H9 (cell line): ENCODE measurements around the gene DCDC2. TPM values are rescaled to one million over a fixed set of nuclear protein-coding genes. Genes with fewer than 3 reads are reported as not detected.

Experiments
- DNase-seq: peaks from one replicate; pipeline ENCODE4 v3.0.0-alpha.2; 2017
- H2AFZ ChIP-seq: one replicate; pipeline ENCODE4 v1.6.1; 2013; ENCODE audit warnings: mild to moderate bottlenecking, low read length, control low read depth, moderate library complexity
- H2AK5ac ChIP-seq: 2 replicates; pipeline ENCODE4 v1.6.1; 2013; ENCODE audit warnings: low read length, control low read depth, mixed read lengths; ENCODE audit not compliant: insufficient read length
- H2BK120ac ChIP-seq: one replicate; pipeline ENCODE4 v1.6.1; 2013; ENCODE audit warnings: low read depth, mild to moderate bottlenecking, low read length, control low read depth, inconsistent platforms; ENCODE audit not compliant: poor library complexity, severe bottlenecking
- H2BK12ac ChIP-seq: 2 replicates; pipeline ENCODE4 v1.6.1; 2013; ENCODE audit warnings: low read length, control low read depth, mixed read lengths, low read depth; ENCODE audit not compliant: insufficient read length
- H2BK15ac ChIP-seq: 2 replicates; pipeline ENCODE4 v1.6.1; 2013; ENCODE audit warnings: low read depth, low read length, control low read depth
- H2BK20ac ChIP-seq: one replicate; pipeline ENCODE4 v1.6.1; 2013; ENCODE audit warnings: low read depth, mild to moderate bottlenecking, low read length, control low read depth, inconsistent platforms; ENCODE audit not compliant: poor library complexity, severe bottlenecking
- H2BK5ac ChIP-seq: 2 replicates; pipeline ENCODE4 v1.6.1; 2013; ENCODE audit warnings: low read length, control low read depth, mixed read lengths; ENCODE audit not compliant: insufficient read length
- H3K14ac ChIP-seq: 2 replicates; pipeline ENCODE4 v1.6.1; 2013; ENCODE audit warnings: low read length, control low read depth; ENCODE audit not compliant: insufficient read depth
- H3K18ac ChIP-seq: 2 replicates; pipeline ENCODE4 v1.6.1; 2013; ENCODE audit warnings: low read depth, mild to moderate bottlenecking, mixed read lengths, low read length, control low read depth; ENCODE audit not compliant: insufficient read length
- H3K23ac ChIP-seq: 2 replicates; pipeline ENCODE4 v1.6.1; 2013; ENCODE audit warnings: low read length, control low read depth, mixed read lengths, low read depth; ENCODE audit not compliant: insufficient read length
- H3K23me2 ChIP-seq: 2 replicates; pipeline ENCODE4 v1.6.1; 2013; ENCODE audit warnings: low read depth, mild to moderate bottlenecking, mixed read lengths, low read length, control low read depth; ENCODE audit not compliant: insufficient read length, poor library complexity, severe bottlenecking
- H3K27ac ChIP-seq: 2 replicates; pipeline ENCODE4 v1.5.1; 2013; ENCODE audit warnings: low read length, control low read depth, mixed read lengths, low read depth; ENCODE audit not compliant: insufficient read length
- H3K27me3 ChIP-seq: 2 replicates; pipeline ENCODE4 v1.6.1; 2013; ENCODE audit warnings: low read length, control low read depth, inconsistent platforms; ENCODE audit not compliant: insufficient read depth
- H3K4ac ChIP-seq: 2 replicates; pipeline ENCODE4 v1.6.1; 2013; ENCODE audit warnings: low read depth, mild to moderate bottlenecking, control low read depth, inconsistent platforms, low read length, moderate library complexity
- H3K4me1 ChIP-seq: 2 replicates; pipeline ENCODE4 v1.6.1; 2013; ENCODE audit warnings: low read length, control low read depth, inconsistent platforms; ENCODE audit not compliant: insufficient read depth
- H3K4me2 ChIP-seq: 2 replicates; pipeline ENCODE4 v1.6.1; 2013; ENCODE audit warnings: low read length, control low read depth, mixed read lengths; ENCODE audit not compliant: insufficient read length, insufficient read depth
- H3K56ac ChIP-seq: 2 replicates; pipeline ENCODE4 v1.6.1; 2013; ENCODE audit warnings: low read depth, mild to moderate bottlenecking, mixed read lengths, low read length, control low read depth; ENCODE audit not compliant: insufficient read length
- H3K79me1 ChIP-seq: 2 replicates; pipeline ENCODE4 v1.6.1; 2013; ENCODE audit warnings: low read depth, mild to moderate bottlenecking, moderate library complexity, low read length, control low read depth, inconsistent platforms; ENCODE audit not compliant: insufficient read depth, poor library complexity, severe bottlenecking
- H3K79me2 ChIP-seq: 2 replicates; pipeline ENCODE4 v1.6.1; 2013; ENCODE audit warnings: low read length, control low read depth, inconsistent platforms; ENCODE audit not compliant: insufficient read depth
- H3K9ac ChIP-seq: 2 replicates; pipeline ENCODE4 v1.6.1; 2013; ENCODE audit warnings: low read length, control low read depth, mixed read lengths; ENCODE audit not compliant: insufficient read length; ENCODE audit errors: extremely low read depth
- H3K9me3 ChIP-seq: one replicate; pipeline ENCODE4 v1.6.1; 2013; ENCODE audit warnings: low read depth, low read length, inconsistent platforms; ENCODE audit not compliant: control insufficient read depth
- H3T11ph ChIP-seq: one replicate; pipeline ENCODE4 v1.6.1; 2013; ENCODE audit warnings: mild to moderate bottlenecking, low read length, control low read depth, inconsistent platforms
- H4K20me1 ChIP-seq: one replicate; pipeline ENCODE4 v1.6.1; 2013; ENCODE audit not compliant: control insufficient read depth, insufficient read length, insufficient read depth
- H4K5ac ChIP-seq: 2 replicates; pipeline ENCODE4 v1.6.1; 2013; ENCODE audit warnings: low read depth, mild to moderate bottlenecking, mixed read lengths, low read length, control low read depth; ENCODE audit not compliant: insufficient read length
- H4K8ac ChIP-seq: replicated peaks from 2 replicates; pipeline ENCODE4 v1.6.1; 2013; ENCODE audit warnings: low read length, control low read depth, mixed read lengths, low read depth; ENCODE audit not compliant: insufficient read length
- H4K91ac ChIP-seq: 2 replicates; pipeline ENCODE4 v1.6.1; 2013; ENCODE audit warnings: low read depth, mild to moderate bottlenecking, moderate library complexity, mixed read lengths, low read length, control low read depth; ENCODE audit not compliant: insufficient read length
- H3K27ac Mint-ChIP-seq, 3 experiments: 2 replicates in 2 of 3; 3 replicates in 1 of 3; pipeline ENCODE4 v1.8.0; 2020 to 2021; ENCODE audit warnings: mixed read lengths in 3 of 3, mild to moderate bottlenecking in 1 of 3, moderate library complexity in 1 of 3
- H3K27me3 Mint-ChIP-seq: 2 replicates; pipeline ENCODE4 v1.8.0; 2021; ENCODE audit warnings: low read depth, mild to moderate bottlenecking, moderate library complexity, mixed read lengths
- H3K36me3 Mint-ChIP-seq, 3 experiments: 2 replicates in 2 of 3; 3 replicates in 1 of 3; pipeline ENCODE4 v1.8.0; 2020 to 2021; ENCODE audit warnings: low read depth in 3 of 3, mixed read lengths in 3 of 3; ENCODE audit not compliant: insufficient read depth in 1 of 3
- H3K4me1 Mint-ChIP-seq, 2 experiments: 2 replicates each; pipeline ENCODE4 v1.8.0; 2020; ENCODE audit warnings: mixed read lengths in 2 of 2
- H3K4me3 Mint-ChIP-seq, 2 experiments: 2 replicates in 1 of 2; 3 replicates in 1 of 2; pipeline ENCODE4 v1.8.0; 2020 to 2021; ENCODE audit warnings: mild to moderate bottlenecking in 2 of 2, mixed read lengths in 2 of 2, moderate library complexity in 1 of 2
- H3K9me3 Mint-ChIP-seq, 2 experiments: 2 replicates in 1 of 2; 3 replicates in 1 of 2; pipeline ENCODE4 v1.8.0; 2020; ENCODE audit warnings: mild to moderate bottlenecking in 2 of 2, mixed read lengths in 2 of 2, moderate library complexity in 1 of 2
- CTCF ChIP-seq: fragments of 200-600 bp; sonication (generic); conservative IDR thresholded peaks from 3 replicates; pipeline ENCODE4 v1.8.0; 2021; ENCODE audit warnings: antibody characterized with exemption, mild to moderate bottlenecking
- WGBS: extraction: QIAGEN DNeasy Blood & Tissue Kit; methylation state at CpG from one replicate; pipeline ENCODE4 v1.1.7; 2013; ENCODE audit warnings: missing lambda C conversion rate, low lambda C conversion rate, mixed read lengths; ENCODE audit not compliant: insufficient read length; ENCODE audit errors: extremely low coverage; 5-methylcytosine and 5-hydroxymethylcytosine counted together
- total RNA-seq: library from RNA; stranded (reverse); gene quantifications from 2 replicates; pipeline ENCODE4 v1.2.1, GENCODE V29; 2021

The DCDC2 gene
- total RNA-seq, 1 experiment from 2014 or later: 0.59 TPM

DNA sequence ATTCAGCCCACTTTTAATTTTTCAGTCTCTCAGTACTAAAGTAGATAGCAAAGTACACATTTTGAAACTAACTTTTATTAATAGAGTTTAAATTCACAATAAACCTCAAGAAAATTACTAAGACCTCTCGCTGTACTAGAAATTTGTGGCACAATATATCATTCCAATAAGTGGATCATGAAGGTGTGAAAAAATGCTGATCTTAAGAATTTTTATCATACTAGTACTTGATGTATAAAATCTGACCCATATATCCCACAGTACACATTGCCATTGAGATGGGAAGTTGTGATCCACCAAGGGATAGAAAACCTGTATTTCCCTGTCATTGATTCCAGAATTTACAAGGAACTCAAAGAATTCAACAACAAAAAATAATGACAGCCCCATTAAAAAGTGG, 85.7 kb downstream of the DCDC2 start:
- H3K4me1 ChIP-seq: no peaks in the 10 kb centered on the region
- TF ChIP-seq CTCF: no peak

More for the DNA sequence above, 85.7 kb downstream of the DCDC2 start:
- no peak overlapping the region for H3K4me3 Mint-ChIP-seq
- Histone ChIP-seq H2AK5ac (no peak overlapping the region), H2BK12ac (no peak overlapping the region), H2BK5ac (no peak overlapping the region), H3K4ac (no peak overlapping the region), H4K91ac (no peak overlapping the region), H3K23ac (no peak overlapping the region), H2AFZ (no peak overlapping the region), H3K56ac (no peak overlapping the region), H4K8ac (no peak overlapping the region), H4K5ac (no peak overlapping the region), H3K18ac (no peak overlapping the region), H3K79me2 (no peaks in the 10 kb centered on the region), H3K79me1 (no peaks in the 10 kb centered on the region), H2BK15ac (no peak overlapping the region), H3K4me2 (no peak overlapping the region), H3K27me3 (no peaks in the 10 kb centered on the region), H2BK20ac (no peak overlapping the region), H4K20me1 (no peaks in the 10 kb centered on the region), H3T11ph (no peak overlapping the region), H3K23me2 (no peaks in the 10 kb centered on the region), H3K27ac (no peak overlapping the region), H3K14ac (no peak overlapping the region), H2BK120ac (no peak overlapping the region), H3K9me3 (no peaks in the 10 kb centered on the region), H3K9ac (no peak overlapping the region)
- no peak for DNase-seq
- H3K36me3 Mint-ChIP-seq: no peaks in the 10 kb centered on the region
- WGBS: no CpG with 5 or more reads among the region's 1 CpG
- no peaks in the 10 kb centered on the region for H3K9me3 Mint-ChIP-seq
- H3K27ac Mint-ChIP-seq: no peak overlapping the region
- peaks cover 14% of the 10 kb centered on the region in 2 experiments for H3K4me1 Mint-ChIP-seq
- H3K27me3 Mint-ChIP-seq: no peaks in the 10 kb centered on the region
